ENCODE data around the gene PCCA.

DNA sequence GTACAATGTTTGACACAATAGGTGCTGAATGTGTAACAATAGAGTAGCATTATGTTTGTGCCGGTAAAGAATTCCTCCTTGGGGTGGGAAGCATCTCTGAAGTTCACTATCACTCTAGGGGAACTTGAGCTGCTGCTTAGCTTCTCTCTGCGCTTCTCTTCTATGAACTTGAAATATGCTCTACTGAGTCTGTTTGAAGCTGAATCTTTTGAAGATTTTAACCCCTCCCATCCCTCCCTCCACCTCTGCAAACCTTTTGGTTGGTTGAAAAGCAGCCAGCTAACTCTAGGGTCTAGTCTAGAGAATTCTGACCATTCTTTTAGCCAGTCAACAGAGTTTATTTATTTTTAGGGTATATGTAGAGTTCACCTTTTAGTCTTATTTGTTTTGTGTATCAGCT lies 2.5 kb downstream of the PCCA start:
- TF ChIP-seq, protein P1, sequence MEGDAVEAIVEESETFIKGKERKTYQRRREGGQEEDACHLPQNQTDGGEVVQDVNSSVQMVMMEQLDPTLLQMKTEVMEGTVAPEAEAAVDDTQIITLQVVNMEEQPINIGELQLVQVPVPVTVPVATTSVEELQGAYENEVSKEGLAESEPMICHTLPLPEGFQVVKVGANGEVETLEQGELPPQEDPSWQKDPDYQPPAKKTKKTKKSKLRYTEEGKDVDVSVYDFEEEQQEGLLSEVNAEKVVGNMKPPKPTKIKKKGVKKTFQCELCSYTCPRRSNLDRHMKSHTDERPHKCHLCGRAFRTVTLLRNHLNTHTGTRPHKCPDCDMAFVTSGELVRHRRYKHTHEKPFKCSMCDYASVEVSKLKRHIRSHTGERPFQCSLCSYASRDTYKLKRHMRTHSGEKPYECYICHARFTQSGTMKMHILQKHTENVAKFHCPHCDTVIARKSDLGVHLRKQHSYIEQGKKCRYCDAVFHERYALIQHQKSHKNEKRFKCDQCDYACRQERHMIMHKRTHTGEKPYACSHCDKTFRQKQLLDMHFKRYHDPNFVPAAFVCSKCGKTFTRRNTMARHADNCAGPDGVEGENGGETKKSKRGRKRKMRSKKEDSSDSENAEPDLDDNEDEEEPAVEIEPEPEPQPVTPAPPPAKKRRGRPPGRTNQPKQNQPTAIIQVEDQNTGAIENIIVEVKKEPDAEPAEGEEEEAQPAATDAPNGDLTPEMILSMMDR (IDR thresholded peaks at IDR 0.05) = no peak
- no peak for TF ChIP-seq HEYL (CRISPR knock-in tag; IDR thresholded peaks at IDR 0.05)
- no peak for TF ChIP-seq CHD2 (IDR thresholded peaks at IDR 0.05; ENCODE audit: low read length, partially characterized antibody)
- no peak for TF ChIP-seq POLR2A (IDR thresholded peaks at IDR 0.05; ENCODE audit: low read length)
- no peak for TF ChIP-seq NR3C1 (IDR thresholded peaks at IDR 0.05)
- TF ChIP-seq MYC (IDR thresholded peaks at IDR 0.05; ENCODE audit: borderline replicate concordance, low read length) = no peak
- no peak for TF ChIP-seq PHF8 (IDR thresholded peaks at IDR 0.05; ENCODE audit: borderline replicate concordance, low read depth)
- TF ChIP-seq HDAC2 (IDR thresholded peaks at IDR 0.05) = no peak
- no peak for TF ChIP-seq BHLHE40 (IDR thresholded peaks at IDR 0.05; ENCODE audit: low read depth, low read length)
- TF ChIP-seq CBX8 (IDR thresholded peaks at IDR 0.05) = no peak
- no peak for TF ChIP-seq JUNB (IDR thresholded peaks at IDR 0.05)
- no peak for TF ChIP-seq EP300 (IDR thresholded peaks at IDR 0.05)
- TF ChIP-seq, protein P2, sequence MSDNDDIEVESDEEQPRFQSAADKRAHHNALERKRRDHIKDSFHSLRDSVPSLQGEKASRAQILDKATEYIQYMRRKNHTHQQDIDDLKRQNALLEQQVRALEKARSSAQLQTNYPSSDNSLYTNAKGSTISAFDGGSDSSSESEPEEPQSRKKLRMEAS (IDR thresholded peaks at IDR 0.05) = no peak

All from A549 (cell line).